SK-N-SH treated with all-trans-retinoic acid at 6 μM for 48 hours (cell line): ENCODE results near the gene EMC10.

Experiments
- ARNTL ChIP-seq: fragments of 450-650 bp; formaldehyde crosslinking; IDR thresholded peaks from 2 replicates; pipeline ENCODE4 v1.5.0; 2020; ENCODE audit warnings: low read depth, mild to moderate bottlenecking, moderate library complexity, borderline replicate concordance
- GLIS3 ChIP-seq: fragments of 250-450 bp; sonication (Bioruptor Pico); IDR thresholded peaks from 2 replicates; pipeline ENCODE4 v1.5.0; 2020; ENCODE audit warnings: mild to moderate bottlenecking, moderate library complexity
- OSR1 ChIP-seq: fragments of 250-450 bp; sonication (Bioruptor Pico); IDR thresholded peaks from 2 replicates; pipeline ENCODE4 v1.8.0; 2022; ENCODE audit warnings: moderate library complexity, mild to moderate bottlenecking, inconsistent platforms
- PPARA ChIP-seq: fragments of 250-450 bp; sonication (Bioruptor Pico); IDR thresholded peaks from 2 replicates; pipeline ENCODE4 v1.5.0; 2020; ENCODE audit warnings: mild to moderate bottlenecking, borderline replicate concordance
- RARB ChIP-seq: fragments of 250-450 bp; sonication (Bioruptor Pico); IDR thresholded peaks from 2 replicates; pipeline ENCODE4 v1.8.0; 2021; ENCODE audit warnings: mild to moderate bottlenecking, moderate library complexity
- TOX ChIP-seq: fragments of 250-450 bp; sonication (Bioruptor Pico); IDR thresholded peaks from 2 replicates; pipeline ENCODE4 v1.8.0; 2021; ENCODE audit warnings: mild to moderate bottlenecking, moderate library complexity, borderline replicate concordance
- ZC3H10 ChIP-seq: fragments of 250-450 bp; sonication (Bioruptor Pico); IDR thresholded peaks from 2 replicates; pipeline ENCODE4 v1.5.1; 2021; ENCODE audit warnings: mild to moderate bottlenecking, moderate library complexity
- ZFP3 ChIP-seq: fragments of 250-450 bp; sonication (Bioruptor Pico); IDR thresholded peaks from 2 replicates; pipeline ENCODE4 v1.5.0; 2020; ENCODE audit warnings: mild to moderate bottlenecking, moderate library complexity
- ZFP30 ChIP-seq: fragments of 450-650 bp; formaldehyde crosslinking; IDR thresholded peaks from 2 replicates; pipeline ENCODE4 v1.5.0; 2022; ENCODE audit warnings: mild to moderate bottlenecking, moderate library complexity
- ZNF565 ChIP-seq: fragments of 450-650 bp; formaldehyde crosslinking; conservative IDR thresholded peaks from 2 replicates; pipeline ENCODE4 v1.5.0; 2020; ENCODE audit warnings: low read depth, mild to moderate bottlenecking, moderate library complexity
- TF ChIP-seq, protein P1 (sequence below): fragments of 250-450 bp; sonication (Bioruptor Pico); IDR thresholded peaks from 2 replicates; pipeline ENCODE4 v1.8.0; 2020; ENCODE audit warnings: mild to moderate bottlenecking, moderate library complexity, borderline replicate concordance
- TF ChIP-seq, protein P2 (sequence below): fragments of 250-450 bp; sonication (Bioruptor Pico); IDR thresholded peaks from 2 replicates; pipeline ENCODE4 v1.8.0; 2021; ENCODE audit warnings: low read depth, mild to moderate bottlenecking, moderate library complexity, borderline replicate concordance
- TF ChIP-seq, protein P3 (sequence below): fragments of 250-450 bp; sonication (Bioruptor Pico); IDR thresholded peaks from 2 replicates; pipeline ENCODE4 v1.5.0; 2020; ENCODE audit warnings: mild to moderate bottlenecking, moderate library complexity

DNA sequence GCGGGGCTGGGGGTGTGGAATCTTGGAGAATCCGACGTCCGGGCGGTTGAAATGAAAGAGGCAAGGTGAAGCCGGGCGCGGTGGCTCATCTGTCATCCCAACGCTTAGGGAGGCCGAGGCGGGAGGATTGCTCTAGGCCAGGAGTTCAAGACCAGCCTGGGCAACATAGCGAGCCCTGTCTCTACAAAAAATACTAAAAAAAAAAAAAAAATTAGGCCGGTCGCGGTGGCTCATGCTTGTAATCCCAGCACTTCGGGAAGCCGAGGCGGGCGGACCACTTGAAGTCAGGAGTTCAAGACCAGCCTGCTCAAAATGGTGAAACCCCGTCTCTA lies 566 bp downstream of the EMC10 start:
- TF ChIP-seq PPARA (CRISPR knock-in tag) (no peak), ZFP30 (no peak), ZFP3 (CRISPR knock-in tag) (no peak), TOX (CRISPR knock-in tag) (no peak), OSR1 (CRISPR knock-in tag) (no peak), ARNTL (CRISPR knock-in tag) (no peak), GLIS3 (CRISPR knock-in tag) (no peak), ZC3H10 (no peak), ZNF565 (CRISPR knock-in tag) (no peak), RARB (CRISPR knock-in tag) (no peak)
- TF ChIP-seq, protein P1, sequence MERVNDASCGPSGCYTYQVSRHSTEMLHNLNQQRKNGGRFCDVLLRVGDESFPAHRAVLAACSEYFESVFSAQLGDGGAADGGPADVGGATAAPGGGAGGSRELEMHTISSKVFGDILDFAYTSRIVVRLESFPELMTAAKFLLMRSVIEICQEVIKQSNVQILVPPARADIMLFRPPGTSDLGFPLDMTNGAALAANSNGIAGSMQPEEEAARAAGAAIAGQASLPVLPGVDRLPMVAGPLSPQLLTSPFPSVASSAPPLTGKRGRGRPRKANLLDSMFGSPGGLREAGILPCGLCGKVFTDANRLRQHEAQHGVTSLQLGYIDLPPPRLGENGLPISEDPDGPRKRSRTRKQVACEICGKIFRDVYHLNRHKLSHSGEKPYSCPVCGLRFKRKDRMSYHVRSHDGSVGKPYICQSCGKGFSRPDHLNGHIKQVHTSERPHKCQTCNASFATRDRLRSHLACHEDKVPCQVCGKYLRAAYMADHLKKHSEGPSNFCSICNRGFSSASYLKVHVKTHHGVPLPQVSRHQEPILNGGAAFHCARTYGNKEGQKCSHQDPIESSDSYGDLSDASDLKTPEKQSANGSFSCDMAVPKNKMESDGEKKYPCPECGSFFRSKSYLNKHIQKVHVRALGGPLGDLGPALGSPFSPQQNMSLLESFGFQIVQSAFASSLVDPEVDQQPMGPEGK (CRISPR knock-in tag), result no peak
- TF ChIP-seq, protein P2, sequence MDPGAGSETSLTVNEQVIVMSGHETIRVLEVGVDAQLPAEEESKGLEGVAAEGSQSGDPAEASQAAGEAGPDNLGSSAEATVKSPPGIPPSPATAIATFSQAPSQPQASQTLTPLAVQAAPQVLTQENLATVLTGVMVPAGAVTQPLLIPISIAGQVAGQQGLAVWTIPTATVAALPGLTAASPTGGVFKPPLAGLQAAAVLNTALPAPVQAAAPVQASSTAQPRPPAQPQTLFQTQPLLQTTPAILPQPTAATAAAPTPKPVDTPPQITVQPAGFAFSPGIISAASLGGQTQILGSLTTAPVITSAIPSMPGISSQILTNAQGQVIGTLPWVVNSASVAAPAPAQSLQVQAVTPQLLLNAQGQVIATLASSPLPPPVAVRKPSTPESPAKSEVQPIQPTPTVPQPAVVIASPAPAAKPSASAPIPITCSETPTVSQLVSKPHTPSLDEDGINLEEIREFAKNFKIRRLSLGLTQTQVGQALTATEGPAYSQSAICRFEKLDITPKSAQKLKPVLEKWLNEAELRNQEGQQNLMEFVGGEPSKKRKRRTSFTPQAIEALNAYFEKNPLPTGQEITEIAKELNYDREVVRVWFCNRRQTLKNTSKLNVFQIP (CRISPR knock-in tag), result no peak
- TF ChIP-seq, protein P3, sequence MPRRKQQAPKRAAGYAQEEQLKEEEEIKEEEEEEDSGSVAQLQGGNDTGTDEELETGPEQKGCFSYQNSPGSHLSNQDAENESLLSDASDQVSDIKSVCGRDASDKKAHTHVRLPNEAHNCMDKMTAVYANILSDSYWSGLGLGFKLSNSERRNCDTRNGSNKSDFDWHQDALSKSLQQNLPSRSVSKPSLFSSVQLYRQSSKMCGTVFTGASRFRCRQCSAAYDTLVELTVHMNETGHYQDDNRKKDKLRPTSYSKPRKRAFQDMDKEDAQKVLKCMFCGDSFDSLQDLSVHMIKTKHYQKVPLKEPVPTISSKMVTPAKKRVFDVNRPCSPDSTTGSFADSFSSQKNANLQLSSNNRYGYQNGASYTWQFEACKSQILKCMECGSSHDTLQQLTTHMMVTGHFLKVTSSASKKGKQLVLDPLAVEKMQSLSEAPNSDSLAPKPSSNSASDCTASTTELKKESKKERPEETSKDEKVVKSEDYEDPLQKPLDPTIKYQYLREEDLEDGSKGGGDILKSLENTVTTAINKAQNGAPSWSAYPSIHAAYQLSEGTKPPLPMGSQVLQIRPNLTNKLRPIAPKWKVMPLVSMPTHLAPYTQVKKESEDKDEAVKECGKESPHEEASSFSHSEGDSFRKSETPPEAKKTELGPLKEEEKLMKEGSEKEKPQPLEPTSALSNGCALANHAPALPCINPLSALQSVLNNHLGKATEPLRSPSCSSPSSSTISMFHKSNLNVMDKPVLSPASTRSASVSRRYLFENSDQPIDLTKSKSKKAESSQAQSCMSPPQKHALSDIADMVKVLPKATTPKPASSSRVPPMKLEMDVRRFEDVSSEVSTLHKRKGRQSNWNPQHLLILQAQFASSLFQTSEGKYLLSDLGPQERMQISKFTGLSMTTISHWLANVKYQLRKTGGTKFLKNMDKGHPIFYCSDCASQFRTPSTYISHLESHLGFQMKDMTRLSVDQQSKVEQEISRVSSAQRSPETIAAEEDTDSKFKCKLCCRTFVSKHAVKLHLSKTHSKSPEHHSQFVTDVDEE (CRISPR knock-in tag), result no peak
